Spleen (tissue), 7 donors: ENCODE measurements around the gene HYAL2.

ENCODE experiments used
- POLR2A ChIP-seq, 3 donors: fragments of 450-650 bp; IDR thresholded peaks; one replicate each; pipeline ENCODE4 v1.5.1; 2017; ENCODE audit warnings: antibody characterized with exemption in 3 of 3, mild to moderate bottlenecking in 1 of 3
- TF ChIP-seq, protein P1 (sequence below), 11 experiments: fragments of 200-600 bp in 7 of 11; fragments of 450-650 bp in 4 of 11; sonication (generic) in 4 of 11; IDR thresholded peaks in 8 of 11; conservative IDR thresholded peaks in 3 of 11; 1 replicate in 7 of 11; 2 replicates in 4 of 11; pipeline versions ENCODE4 v1.4.0 to v1.8.0; 2016 to 2021; ENCODE audit warnings: antibody characterized with exemption in 11 of 11, inconsistent platforms in 4 of 11, mild to moderate bottlenecking in 1 of 11
- donor health status: DM: no; HTN: no; CAD: no; lungs with moderate emphysema.
- donor health status: DM: no; HTN: no; CAD: no.
- donor health status: DM: no; HTN: no; CAD: no.

GRCh38 chr3:50304601-50305000, 17.9 kb downstream of the HYAL2 start:
- TF ChIP-seq, protein P1, sequence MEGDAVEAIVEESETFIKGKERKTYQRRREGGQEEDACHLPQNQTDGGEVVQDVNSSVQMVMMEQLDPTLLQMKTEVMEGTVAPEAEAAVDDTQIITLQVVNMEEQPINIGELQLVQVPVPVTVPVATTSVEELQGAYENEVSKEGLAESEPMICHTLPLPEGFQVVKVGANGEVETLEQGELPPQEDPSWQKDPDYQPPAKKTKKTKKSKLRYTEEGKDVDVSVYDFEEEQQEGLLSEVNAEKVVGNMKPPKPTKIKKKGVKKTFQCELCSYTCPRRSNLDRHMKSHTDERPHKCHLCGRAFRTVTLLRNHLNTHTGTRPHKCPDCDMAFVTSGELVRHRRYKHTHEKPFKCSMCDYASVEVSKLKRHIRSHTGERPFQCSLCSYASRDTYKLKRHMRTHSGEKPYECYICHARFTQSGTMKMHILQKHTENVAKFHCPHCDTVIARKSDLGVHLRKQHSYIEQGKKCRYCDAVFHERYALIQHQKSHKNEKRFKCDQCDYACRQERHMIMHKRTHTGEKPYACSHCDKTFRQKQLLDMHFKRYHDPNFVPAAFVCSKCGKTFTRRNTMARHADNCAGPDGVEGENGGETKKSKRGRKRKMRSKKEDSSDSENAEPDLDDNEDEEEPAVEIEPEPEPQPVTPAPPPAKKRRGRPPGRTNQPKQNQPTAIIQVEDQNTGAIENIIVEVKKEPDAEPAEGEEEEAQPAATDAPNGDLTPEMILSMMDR (IDR thresholded peaks at IDR 0.05 in 8 of 11, conservative IDR thresholded peaks at IDR 0.05 in 3 of 11): no peak
- TF ChIP-seq POLR2A (IDR thresholded peaks at IDR 0.05): no peak
